ENCODE data around the gene SASH1.

Gene SASH1

GRCh38 chr6:148548749-148549140 lies 206.1 kb downstream of the SASH1 start:
- no peak for DNase-seq (ENCODE audit: low read depth)

DNA sequence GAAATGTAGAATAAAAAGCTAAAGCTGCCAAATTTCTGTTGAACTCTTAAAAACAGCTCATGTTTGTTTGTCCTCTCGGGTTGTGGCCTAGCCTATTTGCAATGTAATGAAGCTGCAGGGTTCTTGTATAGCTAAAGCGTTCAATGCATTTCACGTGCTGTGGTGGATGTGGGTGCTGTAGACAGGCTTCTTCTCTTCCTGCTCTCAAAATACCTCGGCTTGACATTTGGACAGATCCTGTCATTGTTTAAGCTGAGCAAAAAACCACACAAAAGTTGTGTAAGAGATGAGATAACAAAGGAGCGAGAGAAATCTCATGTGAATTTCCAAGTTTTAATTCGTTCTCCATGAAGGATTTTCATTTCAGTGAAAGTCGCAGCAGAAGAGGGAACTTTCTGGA lies 207.9 kb downstream of the SASH1 start:
- no peak for DNase-seq (ENCODE audit: low read depth)

GRCh38 chr6:148551226-148551625 lies 208.6 kb downstream of the SASH1 start:
- DNase-seq (ENCODE audit: low read depth): no peak

GRCh38 chr6:148556410-148556809 lies 213.8 kb downstream of the SASH1 start:
- no peak for DNase-seq (ENCODE audit: low read depth)

- DNase-seq (ENCODE audit: low read depth): no peak
These were observed 215.2 kb downstream of the SASH1 start for GRCh38 chr6:148557796-148558321.

DNA sequence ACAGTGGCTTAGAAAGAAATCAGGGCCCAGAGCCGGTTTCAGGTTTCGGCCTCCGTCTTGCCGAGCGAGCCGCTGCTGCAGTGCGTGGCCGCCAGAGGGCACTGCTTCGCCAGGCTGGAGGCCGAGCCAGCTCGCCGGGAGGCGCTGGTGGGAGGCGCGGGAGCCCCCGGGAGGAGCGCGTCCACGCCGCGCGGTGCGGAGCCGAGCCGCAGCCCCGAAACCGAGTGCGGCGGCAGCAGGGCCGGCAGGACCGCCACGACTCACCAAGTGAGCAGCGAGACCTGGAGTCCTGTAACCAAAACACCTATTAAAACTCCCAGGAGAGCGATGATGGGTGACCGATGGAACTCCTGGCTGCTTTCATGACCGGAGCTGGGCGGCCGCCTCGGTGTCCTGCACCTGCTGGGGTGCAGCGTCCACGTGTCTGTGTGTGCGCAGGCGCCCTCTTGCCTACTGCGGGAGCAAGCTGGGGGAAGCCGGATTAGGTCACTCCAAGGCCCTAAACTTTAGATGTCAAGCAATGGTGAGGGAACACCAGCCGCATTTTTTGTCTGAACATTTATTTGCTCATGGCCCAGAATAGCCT lies 217.3 kb downstream of the SASH1 start:
- DNase-seq (ENCODE audit: low read depth): peak; percentile 69

- DNase-seq (ENCODE audit: low read depth): no peak
These were observed 219.0 kb downstream of the SASH1 start for GRCh38 chr6:148561629-148562028.

DNA sequence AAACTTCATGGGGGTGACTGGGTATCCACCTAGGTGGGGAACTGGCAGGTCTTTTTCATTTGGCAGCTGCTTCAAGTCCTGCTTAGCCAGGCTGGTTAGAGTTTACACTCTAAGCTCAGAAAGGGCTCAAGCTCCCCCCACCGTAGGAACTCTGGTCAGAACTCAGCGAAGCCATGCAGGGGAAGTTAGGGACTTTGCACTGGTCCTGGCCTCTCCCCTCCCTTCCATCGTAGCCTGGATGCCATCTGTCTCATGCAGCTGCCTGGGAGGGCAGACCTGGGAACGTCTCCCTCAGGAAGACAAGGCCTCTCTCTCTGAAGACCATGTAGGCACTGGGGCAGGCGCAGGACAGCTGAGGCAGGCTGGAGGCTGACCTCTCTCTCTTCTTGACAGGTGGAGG lies 220.4 kb downstream of the SASH1 start:
- DNase-seq (ENCODE audit: low read depth): no peak

GRCh38 chr6:148564494-148565035 lies 221.9 kb downstream of the SASH1 start:
- DNase-seq (ENCODE audit: low read depth): no peak

GRCh38 chr6:148565321-148565926 lies 222.8 kb downstream of the SASH1 start:
- DNase-seq (ENCODE audit: low read depth): no peak

GRCh38 chr6:148565930-148566663 lies 223.5 kb downstream of the SASH1 start:
- peak; percentile 94 for DNase-seq (ENCODE audit: low read depth)

DNA sequence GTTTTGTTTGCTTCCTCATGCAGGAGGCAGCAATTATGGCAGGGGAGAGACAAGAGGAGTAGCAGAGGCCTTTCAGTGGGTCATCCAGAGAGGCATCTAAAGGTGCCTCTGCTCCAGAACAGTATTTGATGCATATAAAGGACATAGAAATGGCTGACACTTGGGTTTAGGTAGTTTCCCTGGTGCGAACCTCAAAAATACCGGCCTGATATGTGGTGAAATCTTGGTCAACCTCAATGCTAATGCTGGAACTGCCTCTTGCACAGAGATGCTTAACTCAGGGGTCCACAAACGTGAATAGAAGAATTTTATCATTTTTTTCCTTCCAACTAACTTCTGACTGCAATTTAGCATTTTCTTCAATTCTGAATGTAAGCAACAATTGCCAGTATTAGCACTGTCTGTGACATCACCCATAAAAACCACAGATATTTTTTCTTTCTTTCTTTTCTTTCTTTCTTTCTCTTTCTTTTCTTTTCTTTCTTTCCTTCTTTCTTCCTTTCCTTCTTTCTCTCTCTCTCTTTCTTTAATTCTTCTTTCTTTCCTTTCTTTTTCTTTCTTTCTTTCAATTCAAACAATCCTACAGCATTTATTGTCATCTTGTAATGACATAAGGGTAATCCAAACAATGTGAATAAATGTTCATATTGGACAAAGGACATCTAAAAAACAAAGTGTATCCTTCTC lies 224.2 kb downstream of the SASH1 start:
- no peak for DNase-seq (ENCODE audit: low read depth)

GRCh38 chr6:148570456-148570855 lies 227.8 kb downstream of the SASH1 start:
- DNase-seq (ENCODE audit: low read depth): no peak

DNA sequence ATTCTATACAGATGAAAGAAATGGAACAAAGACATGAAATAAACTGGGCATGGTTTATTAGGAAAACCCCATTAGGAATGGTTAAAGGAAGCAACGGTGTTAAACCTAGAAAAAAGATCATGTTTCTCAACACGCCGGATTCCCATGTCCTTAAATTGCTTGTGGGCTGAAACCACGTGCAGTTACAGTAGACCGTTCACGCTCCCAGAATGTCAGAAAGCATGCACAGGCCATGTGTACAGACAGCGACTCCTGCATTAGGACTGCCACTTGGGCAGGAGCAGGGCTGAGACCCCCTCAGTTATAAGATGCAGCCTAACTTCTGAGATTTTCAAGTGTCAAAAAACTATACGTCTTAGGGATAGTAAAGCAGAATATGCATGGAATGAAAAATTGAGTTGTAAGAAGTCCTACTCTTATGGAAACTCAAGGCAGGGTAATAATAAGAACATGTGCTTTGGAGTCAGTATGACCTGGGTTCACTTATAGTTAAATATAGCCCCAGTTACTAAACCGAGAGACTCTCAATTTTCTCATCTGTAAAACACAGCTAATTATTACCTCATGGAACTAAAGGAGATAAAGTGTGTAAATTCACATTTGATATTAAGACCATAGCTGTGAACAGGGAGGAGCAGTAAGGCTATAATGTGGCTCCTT lies 230.2 kb downstream of the SASH1 start:
- DNase-seq (ENCODE audit: low read depth): no peak

DNA sequence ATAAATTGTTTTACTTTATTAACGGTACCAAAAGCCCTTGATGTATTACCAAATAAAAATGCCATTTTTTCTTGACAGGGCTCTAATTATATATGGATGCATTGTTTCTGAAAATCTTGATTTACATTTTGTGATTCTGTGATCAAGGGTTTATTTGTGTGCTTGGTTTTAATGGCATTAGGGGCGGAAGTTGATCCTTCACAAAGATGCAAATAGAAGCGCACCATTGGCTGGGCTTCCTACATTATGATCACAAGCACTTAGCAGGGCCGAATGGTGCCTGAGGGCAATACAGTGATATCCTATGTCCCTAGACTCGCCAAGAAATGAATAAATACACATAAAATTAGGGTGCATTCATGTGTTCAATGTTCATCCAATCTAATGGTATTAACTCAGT lies 231.3 kb downstream of the SASH1 start:
- no peak for DNase-seq (ENCODE audit: low read depth)

- peak; percentile 82 for DNase-seq (ENCODE audit: low read depth)
These were observed 235.2 kb downstream of the SASH1 start for GRCh38 chr6:148577687-148578488.

DNA sequence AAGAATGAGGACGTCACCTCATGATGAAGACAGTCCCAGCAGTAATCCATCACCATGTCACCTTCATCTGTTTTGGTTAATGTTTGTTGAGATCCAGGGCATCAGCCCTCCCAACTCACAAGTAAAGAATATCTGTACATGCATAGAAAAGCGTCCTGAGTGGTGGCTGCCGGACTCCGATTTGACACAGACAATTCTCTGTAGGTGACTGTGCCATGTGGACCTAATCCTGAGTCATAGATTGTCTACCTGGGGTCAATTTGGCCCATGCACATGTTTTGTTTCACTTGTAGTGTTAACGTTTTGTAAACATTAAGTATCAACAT lies 235.8 kb downstream of the SASH1 start:
- DNase-seq (ENCODE audit: low read depth): no peak

DNA sequence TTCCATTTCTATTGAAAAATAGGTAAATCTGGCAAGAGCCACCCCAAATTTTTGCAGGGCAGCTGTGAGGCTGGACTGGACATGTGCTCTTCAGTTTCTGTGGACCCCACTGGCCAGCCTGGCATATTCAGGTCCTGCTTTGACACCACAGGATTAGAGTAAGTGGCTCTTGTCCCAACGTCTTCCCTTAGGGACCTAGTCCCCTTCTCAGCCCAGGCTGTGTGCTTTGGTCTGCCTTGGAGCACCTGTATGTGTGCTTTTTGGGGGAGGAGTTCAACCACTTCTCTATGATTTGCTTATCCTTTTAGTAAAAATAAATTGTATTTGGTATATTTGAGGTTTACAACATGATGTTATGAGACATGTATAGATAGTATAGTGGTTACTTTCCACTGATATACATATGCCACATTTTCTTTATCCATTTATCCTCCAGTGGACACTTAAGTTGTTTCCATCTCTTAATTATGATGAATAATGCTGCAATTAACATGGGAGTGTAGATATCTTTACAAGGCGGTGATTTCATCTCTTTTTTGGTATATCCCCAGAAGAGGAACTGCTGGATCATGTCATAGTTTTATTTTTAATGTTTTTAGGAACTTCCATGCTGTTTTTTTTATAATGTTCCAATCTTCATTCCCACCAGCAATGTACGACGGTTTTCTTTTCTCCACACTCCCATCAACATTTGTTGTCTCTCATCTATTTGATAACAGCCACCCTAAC lies 236.4 kb downstream of the SASH1 start:
- no peak for DNase-seq (ENCODE audit: low read depth)

GRCh38 chr6:148580442-148580841 lies 237.8 kb downstream of the SASH1 start:
- DNase-seq (ENCODE audit: low read depth): peak; percentile 42

DNA sequence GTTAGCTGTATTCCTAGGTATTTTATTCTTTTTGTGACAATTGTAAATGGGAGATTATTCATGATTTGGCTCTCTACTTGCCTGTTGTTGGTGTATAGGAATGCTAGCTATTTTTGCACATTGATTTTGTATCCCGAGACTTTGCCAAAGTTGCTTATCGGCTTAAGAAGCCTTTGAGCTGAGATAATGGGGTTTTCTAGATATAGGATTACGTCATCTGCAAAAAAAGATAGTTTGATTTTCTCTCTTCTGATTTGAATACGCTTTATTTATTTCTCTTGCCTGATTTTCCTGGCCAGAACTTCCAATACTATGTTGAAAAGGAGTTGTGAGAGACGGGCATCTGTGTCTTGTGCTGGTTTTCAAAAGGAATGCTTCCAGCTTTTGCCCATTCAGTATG lies 241.0 kb downstream of the SASH1 start:
- no peak for DNase-seq (ENCODE audit: low read depth)
